H9 (cell line): Measurements from ENCODE around the gene CTNNBL1. TPM values are rescaled to one million over a fixed set of nuclear protein-coding genes. Genes with fewer than 3 reads are reported as not detected.

Experiments used
- DNase-seq: peaks from one replicate; pipeline ENCODE4 v3.0.0-alpha.2; 2017
- H2AFZ ChIP-seq: one replicate; pipeline ENCODE4 v1.6.1; 2013; ENCODE audit warnings: mild to moderate bottlenecking, low read length, control low read depth, moderate library complexity
- H2AK5ac ChIP-seq: 2 replicates; pipeline ENCODE4 v1.6.1; 2013; ENCODE audit warnings: low read length, control low read depth, mixed read lengths; ENCODE audit not compliant: insufficient read length
- H2BK120ac ChIP-seq: one replicate; pipeline ENCODE4 v1.6.1; 2013; ENCODE audit warnings: low read depth, mild to moderate bottlenecking, low read length, control low read depth, inconsistent platforms; ENCODE audit not compliant: poor library complexity, severe bottlenecking
- H2BK12ac ChIP-seq: 2 replicates; pipeline ENCODE4 v1.6.1; 2013; ENCODE audit warnings: low read length, control low read depth, mixed read lengths, low read depth; ENCODE audit not compliant: insufficient read length
- H2BK15ac ChIP-seq: 2 replicates; pipeline ENCODE4 v1.6.1; 2013; ENCODE audit warnings: low read depth, low read length, control low read depth
- H2BK20ac ChIP-seq: one replicate; pipeline ENCODE4 v1.6.1; 2013; ENCODE audit warnings: low read depth, mild to moderate bottlenecking, low read length, control low read depth, inconsistent platforms; ENCODE audit not compliant: poor library complexity, severe bottlenecking
- H2BK5ac ChIP-seq: 2 replicates; pipeline ENCODE4 v1.6.1; 2013; ENCODE audit warnings: low read length, control low read depth, mixed read lengths; ENCODE audit not compliant: insufficient read length
- H3K14ac ChIP-seq: 2 replicates; pipeline ENCODE4 v1.6.1; 2013; ENCODE audit warnings: low read length, control low read depth; ENCODE audit not compliant: insufficient read depth
- H3K18ac ChIP-seq: 2 replicates; pipeline ENCODE4 v1.6.1; 2013; ENCODE audit warnings: low read depth, mild to moderate bottlenecking, mixed read lengths, low read length, control low read depth; ENCODE audit not compliant: insufficient read length
- H3K23ac ChIP-seq: 2 replicates; pipeline ENCODE4 v1.6.1; 2013; ENCODE audit warnings: low read length, control low read depth, mixed read lengths, low read depth; ENCODE audit not compliant: insufficient read length
- H3K23me2 ChIP-seq: 2 replicates; pipeline ENCODE4 v1.6.1; 2013; ENCODE audit warnings: low read depth, mild to moderate bottlenecking, mixed read lengths, low read length, control low read depth; ENCODE audit not compliant: insufficient read length, poor library complexity, severe bottlenecking
- H3K27ac ChIP-seq: 2 replicates; pipeline ENCODE4 v1.5.1; 2013; ENCODE audit warnings: low read length, control low read depth, mixed read lengths, low read depth; ENCODE audit not compliant: insufficient read length
- H3K27me3 ChIP-seq: 2 replicates; pipeline ENCODE4 v1.6.1; 2013; ENCODE audit warnings: low read length, control low read depth, inconsistent platforms; ENCODE audit not compliant: insufficient read depth
- H3K4ac ChIP-seq: 2 replicates; pipeline ENCODE4 v1.6.1; 2013; ENCODE audit warnings: low read depth, mild to moderate bottlenecking, control low read depth, inconsistent platforms, low read length, moderate library complexity
- H3K4me1 ChIP-seq: 2 replicates; pipeline ENCODE4 v1.6.1; 2013; ENCODE audit warnings: low read length, control low read depth, inconsistent platforms; ENCODE audit not compliant: insufficient read depth
- H3K4me2 ChIP-seq: 2 replicates; pipeline ENCODE4 v1.6.1; 2013; ENCODE audit warnings: low read length, control low read depth, mixed read lengths; ENCODE audit not compliant: insufficient read length, insufficient read depth
- H3K56ac ChIP-seq: 2 replicates; pipeline ENCODE4 v1.6.1; 2013; ENCODE audit warnings: low read depth, mild to moderate bottlenecking, mixed read lengths, low read length, control low read depth; ENCODE audit not compliant: insufficient read length
- H3K79me1 ChIP-seq: 2 replicates; pipeline ENCODE4 v1.6.1; 2013; ENCODE audit warnings: low read depth, mild to moderate bottlenecking, moderate library complexity, low read length, control low read depth, inconsistent platforms; ENCODE audit not compliant: insufficient read depth, poor library complexity, severe bottlenecking
- H3K79me2 ChIP-seq: 2 replicates; pipeline ENCODE4 v1.6.1; 2013; ENCODE audit warnings: low read length, control low read depth, inconsistent platforms; ENCODE audit not compliant: insufficient read depth
- H3K9ac ChIP-seq: 2 replicates; pipeline ENCODE4 v1.6.1; 2013; ENCODE audit warnings: low read length, control low read depth, mixed read lengths; ENCODE audit not compliant: insufficient read length; ENCODE audit errors: extremely low read depth
- H3K9me3 ChIP-seq: one replicate; pipeline ENCODE4 v1.6.1; 2013; ENCODE audit warnings: low read depth, low read length, inconsistent platforms; ENCODE audit not compliant: control insufficient read depth
- H3T11ph ChIP-seq: one replicate; pipeline ENCODE4 v1.6.1; 2013; ENCODE audit warnings: mild to moderate bottlenecking, low read length, control low read depth, inconsistent platforms
- H4K20me1 ChIP-seq: one replicate; pipeline ENCODE4 v1.6.1; 2013; ENCODE audit not compliant: control insufficient read depth, insufficient read length, insufficient read depth
- H4K5ac ChIP-seq: 2 replicates; pipeline ENCODE4 v1.6.1; 2013; ENCODE audit warnings: low read depth, mild to moderate bottlenecking, mixed read lengths, low read length, control low read depth; ENCODE audit not compliant: insufficient read length
- H4K8ac ChIP-seq: replicated peaks from 2 replicates; pipeline ENCODE4 v1.6.1; 2013; ENCODE audit warnings: low read length, control low read depth, mixed read lengths, low read depth; ENCODE audit not compliant: insufficient read length
- H4K91ac ChIP-seq: 2 replicates; pipeline ENCODE4 v1.6.1; 2013; ENCODE audit warnings: low read depth, mild to moderate bottlenecking, moderate library complexity, mixed read lengths, low read length, control low read depth; ENCODE audit not compliant: insufficient read length
- H3K27ac Mint-ChIP-seq, 3 experiments: 2 replicates in 2 of 3; 3 replicates in 1 of 3; pipeline ENCODE4 v1.8.0; 2020 to 2021; ENCODE audit warnings: mixed read lengths in 3 of 3, mild to moderate bottlenecking in 1 of 3, moderate library complexity in 1 of 3
- H3K27me3 Mint-ChIP-seq: 2 replicates; pipeline ENCODE4 v1.8.0; 2021; ENCODE audit warnings: low read depth, mild to moderate bottlenecking, moderate library complexity, mixed read lengths
- H3K36me3 Mint-ChIP-seq, 3 experiments: 2 replicates in 2 of 3; 3 replicates in 1 of 3; pipeline ENCODE4 v1.8.0; 2020 to 2021; ENCODE audit warnings: low read depth in 3 of 3, mixed read lengths in 3 of 3; ENCODE audit not compliant: insufficient read depth in 1 of 3
- H3K4me1 Mint-ChIP-seq, 2 experiments: 2 replicates each; pipeline ENCODE4 v1.8.0; 2020; ENCODE audit warnings: mixed read lengths in 2 of 2
- H3K4me3 Mint-ChIP-seq, 2 experiments: 2 replicates in 1 of 2; 3 replicates in 1 of 2; pipeline ENCODE4 v1.8.0; 2020 to 2021; ENCODE audit warnings: mild to moderate bottlenecking in 2 of 2, mixed read lengths in 2 of 2, moderate library complexity in 1 of 2
- H3K9me3 Mint-ChIP-seq, 2 experiments: 2 replicates in 1 of 2; 3 replicates in 1 of 2; pipeline ENCODE4 v1.8.0; 2020; ENCODE audit warnings: mild to moderate bottlenecking in 2 of 2, mixed read lengths in 2 of 2, moderate library complexity in 1 of 2
- WGBS: extraction: QIAGEN DNeasy Blood & Tissue Kit; methylation state at CpG from one replicate; pipeline ENCODE4 v1.1.7; 2013; ENCODE audit warnings: missing lambda C conversion rate, low lambda C conversion rate, mixed read lengths; ENCODE audit not compliant: insufficient read length; ENCODE audit errors: extremely low coverage; 5-methylcytosine and 5-hydroxymethylcytosine counted together
- total RNA-seq: library from RNA; stranded (reverse); gene quantifications from 2 replicates; pipeline ENCODE4 v1.2.1, GENCODE V29; 2021
- TF ChIP-seq, protein P1 (sequence below): fragments of 200-600 bp; sonication (generic); conservative IDR thresholded peaks from 3 replicates; pipeline ENCODE4 v1.8.0; 2021; ENCODE audit warnings: antibody characterized with exemption, mild to moderate bottlenecking

The CTNNBL1 gene
- total RNA-seq, 1 experiment from 2014 or later, result 67.2 TPM

- no peak overlapping the region for H2BK15ac ChIP-seq
- H3K4ac ChIP-seq, result no peak overlapping the region
- no peak overlapping the region for H3K4me2 ChIP-seq
- H3K23ac ChIP-seq, result no peak overlapping the region
- H3K18ac ChIP-seq, result no peak overlapping the region
- H2BK5ac ChIP-seq, result no peak overlapping the region
- peaks cover 8 to 23% (median 16%) of the 10 kb centered on the region in 3 experiments; a peak in 5 of 7 replicates for H3K36me3 Mint-ChIP-seq
- no peak overlapping the region for H3K4me3 Mint-ChIP-seq
- no peak overlapping the region for H2BK120ac ChIP-seq
- no peak overlapping the region for H3K27ac ChIP-seq
- no peak overlapping the region for H2BK12ac ChIP-seq
- H3K14ac ChIP-seq, result no peak overlapping the region
- H4K91ac ChIP-seq, result no peak overlapping the region
- H4K8ac ChIP-seq, result no peak overlapping the region
- H2BK20ac ChIP-seq, result no peak overlapping the region
- WGBS, result no CpG with 5 or more reads among the region's 11 CpGs
- no peaks in the 10 kb centered on the region for H3K27me3 ChIP-seq
- peaks cover 3% of the 10 kb centered on the region for H4K20me1 ChIP-seq
- no peaks in the 10 kb centered on the region for H3K9me3 Mint-ChIP-seq
- H3K79me1 ChIP-seq, result no peaks in the 10 kb centered on the region
- no peak for DNase-seq
- no peak overlapping the region for H3K27ac Mint-ChIP-seq
- H3K27me3 Mint-ChIP-seq, result no peaks in the 10 kb centered on the region; the same call in none of the 2 replicates
- no peak overlapping the region for H3K56ac ChIP-seq
- H3K79me2 ChIP-seq, result no peaks in the 10 kb centered on the region
- no peak overlapping the region for H2AK5ac ChIP-seq
- TF ChIP-seq, protein P1, sequence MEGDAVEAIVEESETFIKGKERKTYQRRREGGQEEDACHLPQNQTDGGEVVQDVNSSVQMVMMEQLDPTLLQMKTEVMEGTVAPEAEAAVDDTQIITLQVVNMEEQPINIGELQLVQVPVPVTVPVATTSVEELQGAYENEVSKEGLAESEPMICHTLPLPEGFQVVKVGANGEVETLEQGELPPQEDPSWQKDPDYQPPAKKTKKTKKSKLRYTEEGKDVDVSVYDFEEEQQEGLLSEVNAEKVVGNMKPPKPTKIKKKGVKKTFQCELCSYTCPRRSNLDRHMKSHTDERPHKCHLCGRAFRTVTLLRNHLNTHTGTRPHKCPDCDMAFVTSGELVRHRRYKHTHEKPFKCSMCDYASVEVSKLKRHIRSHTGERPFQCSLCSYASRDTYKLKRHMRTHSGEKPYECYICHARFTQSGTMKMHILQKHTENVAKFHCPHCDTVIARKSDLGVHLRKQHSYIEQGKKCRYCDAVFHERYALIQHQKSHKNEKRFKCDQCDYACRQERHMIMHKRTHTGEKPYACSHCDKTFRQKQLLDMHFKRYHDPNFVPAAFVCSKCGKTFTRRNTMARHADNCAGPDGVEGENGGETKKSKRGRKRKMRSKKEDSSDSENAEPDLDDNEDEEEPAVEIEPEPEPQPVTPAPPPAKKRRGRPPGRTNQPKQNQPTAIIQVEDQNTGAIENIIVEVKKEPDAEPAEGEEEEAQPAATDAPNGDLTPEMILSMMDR, result no peak
- H3K4me1 Mint-ChIP-seq, result peaks cover 17 to 27% of the 10 kb centered on the region in 2 experiments
- no peak overlapping the region for H3K9ac ChIP-seq
- H3K9me3 ChIP-seq, result no peaks in the 10 kb centered on the region
- no peak overlapping the region for H4K5ac ChIP-seq
- H3T11ph ChIP-seq, result no peak overlapping the region
- no peaks in the 10 kb centered on the region for H3K23me2 ChIP-seq
- H2AFZ ChIP-seq, result no peak overlapping the region
- H3K4me1 ChIP-seq, result peaks cover 5% of the 10 kb centered on the region; the same call in 1 of the 2 replicates
Measured at GRCh38 chr20:37873884-37874283, 180.1 kb downstream of the CTNNBL1 start.
